Fibroblast of lung (primary cell): ENCODE measurements around the gene SYT9.

Experiments
- CTCF ChIP-seq, 2 donors: IDR thresholded peaks in 1 of 2; conservative IDR thresholded peaks in 1 of 2; 1 replicate in 1 of 2; 2 replicates in 1 of 2; pipeline ENCODE4 v1.5.1; 2011 to 2012; ENCODE audit warnings: low read length in 2 of 2, control low read depth in 1 of 2, inconsistent platforms in 1 of 2, low read depth in 1 of 2, mild to moderate bottlenecking in 1 of 2
- EZH2 ChIP-seq: IDR thresholded peaks from 2 replicates; pipeline ENCODE4 v1.5.1; 2012; ENCODE audit warnings: low read length, control low read depth, mild to moderate bottlenecking; ENCODE audit errors: missing control alignments

GRCh38 chr11:7484645-7485044 is 232.9 kb downstream of the SYT9 start:
- TF ChIP-seq EZH2 (no peak), CTCF (conservative IDR thresholded peaks at IDR 0.05 in 1 of 2, IDR thresholded peaks at IDR 0.05 in 1 of 2; ENCODE audit: low read depth in 1 of 2, low read length in 2 of 2) (no peak)
